RWPE2 (cell line): ENCODE results near the gene DDX51.

ENCODE experiments used
- ATAC-seq: fragments of 200-7000 bp; cut with Tn5 transposase; 3 replicates; pipeline ENCODE4 v1.9.1; 2021; ENCODE audit warnings: low read depth
- DNase-seq: peaks from one replicate; pipeline ENCODE4 v3.0.0-alpha.2; 2020; ENCODE audit warnings: low spot score
- H3K27ac ChIP-seq: fragments of 450-650 bp; 2 replicates; pipeline ENCODE4 v1.5.1; 2017; ENCODE audit warnings: mild to moderate bottlenecking; ENCODE audit not compliant: poor library complexity, severe bottlenecking
- H3K27me3 ChIP-seq: fragments of 250-450 bp; sonication (Bioruptor Pico); 2 replicates; pipeline ENCODE4 v1.5.1; 2021; ENCODE audit warnings: mild to moderate bottlenecking, moderate library complexity; ENCODE audit not compliant: insufficient read depth, poor library complexity, severe bottlenecking
- H3K36me3 ChIP-seq: fragments of 250-450 bp; sonication (Bioruptor Pico); 2 replicates; pipeline ENCODE4 v1.5.1; 2020; ENCODE audit warnings: low read depth, mild to moderate bottlenecking, moderate library complexity
- H3K4me1 ChIP-seq: fragments of 250-450 bp; sonication (Bioruptor Pico); 2 replicates; pipeline ENCODE4 v1.5.1; 2021; ENCODE audit warnings: mild to moderate bottlenecking, moderate library complexity; ENCODE audit not compliant: insufficient read depth, poor library complexity, severe bottlenecking
- H3K4me3 ChIP-seq: fragments of 250-450 bp; sonication (Bioruptor Pico); 2 replicates; pipeline ENCODE4 v1.5.1; 2021; ENCODE audit warnings: mild to moderate bottlenecking, moderate library complexity; ENCODE audit not compliant: severe bottlenecking
- H3K9me3 ChIP-seq: fragments of 250-450 bp; sonication (Bioruptor Pico); 2 replicates; pipeline ENCODE4 v1.5.1; 2021; ENCODE audit warnings: mild to moderate bottlenecking, moderate library complexity; ENCODE audit not compliant: severe bottlenecking
- CTCF ChIP-seq: fragments of 450-650 bp; IDR thresholded peaks from one replicate; pipeline ENCODE4 v1.5.1; 2017; ENCODE audit warnings: mild to moderate bottlenecking, moderate library complexity; ENCODE audit not compliant: poor library complexity, severe bottlenecking

DDX51 gene

GRCh38 chr12:132175496-132176384 lies 31.6 kb upstream of the DDX51 start:
- Histone ChIP-seq H3K4me3 (no peak overlapping the region), H3K27me3 (peaks cover 78% of the 10 kb centered on the region), H3K4me1 (no peaks in the 10 kb centered on the region), H3K36me3 (no peaks in the 10 kb centered on the region), H3K27ac (no peak overlapping the region), H3K9me3 (no peaks in the 10 kb centered on the region)
- DNase-seq: no peak
- ATAC-seq: peak; percentile 15; the same call in 1 of the 3 replicates
- no peak for TF ChIP-seq CTCF

GRCh38 chr12:132174839-132175490 lies 30.8 kb upstream of the DDX51 start:
- Histone ChIP-seq H3K27me3 (peaks cover 82% of the 10 kb centered on the region), H3K9me3 (no peaks in the 10 kb centered on the region), H3K36me3 (no peaks in the 10 kb centered on the region), H3K4me3 (no peak overlapping the region), H3K27ac (no peak overlapping the region), H3K4me1 (no peaks in the 10 kb centered on the region)
- ATAC-seq (no peak), DNase-seq (peak; percentile 46)
- TF ChIP-seq CTCF: no peak

- DNase-seq (no peak), ATAC-seq (no peak)
- Histone ChIP-seq H3K4me1 (peaks cover 5% of the 10 kb centered on the region), H3K36me3 (no peaks in the 10 kb centered on the region), H3K9me3 (no peaks in the 10 kb centered on the region), H3K4me3 (no peak overlapping the region), H3K27ac (no peak overlapping the region), H3K27me3 (peaks cover 81% of the 10 kb centered on the region)
- no peak for TF ChIP-seq CTCF
Measured at GRCh38 chr12:132174015-132174838, 30.1 kb upstream of the DDX51 start.

GRCh38 chr12:132173135-132174014 lies 29.3 kb upstream of the DDX51 start:
- Histone ChIP-seq H3K4me1 (peaks cover 5% of the 10 kb centered on the region), H3K27me3 (peaks cover 75% of the 10 kb centered on the region), H3K9me3 (no peaks in the 10 kb centered on the region), H3K4me3 (no peak overlapping the region), H3K36me3 (no peaks in the 10 kb centered on the region), H3K27ac (no peak overlapping the region)
- no peak for ATAC-seq
- DNase-seq: peak; percentile 47
- no peak for TF ChIP-seq CTCF
